SK-N-SH (cell line): ENCODE data around the gene C4A. TPM values are rescaled to one million over a fixed set of nuclear protein-coding genes. Genes with fewer than 3 reads are reported as not detected.
"Not testable (repeated sequence)": the region's sequence is repeated elsewhere in the genome, so short reads cannot be mapped to it uniquely, and the experiment has no call there.

Experiments
- CTCF ChIA-PET: fragments of 300-600, 350-600 bp; formaldehyde crosslinking; extraction: SDS; loops from one replicate; lab custom pipeline; 2021; lab: Yijun Ruan, JAX
- POLR2A ChIA-PET: fragments of 350-600 bp; sonication (Branson Sonifier 250); formaldehyde crosslinking; extraction: SDS; loops from one replicate; lab custom pipeline; 2020; ENCODE audit warnings: antibody characterized with exemption, inconsistent platforms; lab: Yijun Ruan, JAX
- DNase-seq: peaks from one replicate; pipeline ENCODE4 v3.0.0; 2012
- H2AFZ ChIP-seq: fragments of 200-600 bp; sonication (generic); 2 replicates; pipeline ENCODE4 v1.8.1; 2016; ENCODE audit warnings: antibody characterized with exemption, mild to moderate bottlenecking, low read depth
- H3F3A ChIP-seq: fragments of 200-600 bp; sonication (generic); replicated peaks from 2 replicates; pipeline ENCODE3; 2016; ENCODE audit warnings: antibody characterized with exemption, mild to moderate bottlenecking; ENCODE audit not compliant: insufficient read depth
- H3K27ac ChIP-seq, 2 experiments: fragments of 200-500 bp in 1 of 2; fragments of 200-600 bp in 1 of 2; sonication (Bioruptor generic) in 1 of 2; sonication (generic), shearing (Covaris generic) in 1 of 2; 2 replicates each; pipeline versions ENCODE4 v1.5.1 to v1.6.1; 2014 to 2016; ENCODE audit warnings: low read depth in 2 of 2, inconsistent platforms in 1 of 2, low read length in 1 of 2, mild to moderate bottlenecking in 1 of 2, mixed read lengths in 1 of 2
- H3K27me3 ChIP-seq: fragments of 200-600 bp; sonication (generic), shearing (Covaris generic); 2 replicates; pipeline ENCODE4 v1.6.1; 2016; ENCODE audit warnings: mixed run types; ENCODE audit not compliant: insufficient read depth
- H3K36me3 ChIP-seq, 2 experiments: fragments of 200-500 bp in 1 of 2; fragments of 200-600 bp in 1 of 2; sonication (Bioruptor generic) in 1 of 2; sonication (generic) in 1 of 2; replicated peaks in 1 of 2; 2 replicates each; pipeline versions ENCODE3 to v1.5.1; 2014 to 2016; ENCODE audit warnings: low read length in 1 of 2, mild to moderate bottlenecking in 1 of 2; ENCODE audit not compliant: insufficient read depth in 2 of 2, control insufficient read depth in 1 of 2
- H3K4me1 ChIP-seq, 2 experiments: fragments of 200-500 bp in 1 of 2; fragments of 200-600 bp in 1 of 2; sonication (Bioruptor generic) in 1 of 2; sonication (generic), shearing (Covaris generic) in 1 of 2; 2 replicates each; pipeline versions ENCODE4 v1.5.1 to v1.6.1; 2014 to 2016; ENCODE audit warnings: low read depth in 1 of 2, low read length in 1 of 2, mixed run types in 1 of 2; ENCODE audit not compliant: insufficient read depth in 2 of 2, control insufficient read depth in 1 of 2
- H3K4me2 ChIP-seq: fragments of 200-600 bp; sonication (generic), shearing (Covaris generic); 2 replicates; pipeline ENCODE4 v1.6.1; 2017; ENCODE audit warnings: mixed run types
- H3K4me3 ChIP-seq, 2 experiments: fragments of 200-500 bp in 1 of 2; fragments of 200-600 bp in 1 of 2; sonication (Bioruptor generic) in 1 of 2; sonication (generic), shearing (Covaris generic) in 1 of 2; 2 replicates each; pipeline versions ENCODE4 v1.5.1 to v1.8.1; 2014 to 2016; ENCODE audit warnings: low read depth in 2 of 2, inconsistent platforms in 1 of 2, low read length in 1 of 2, mild to moderate bottlenecking in 1 of 2, mixed read lengths in 1 of 2, moderate library complexity in 1 of 2
- H3K79me2 ChIP-seq: fragments of 200-600 bp; sonication (generic); 2 replicates; pipeline ENCODE4 v1.8.1; 2017; ENCODE audit warnings: mild to moderate bottlenecking; ENCODE audit not compliant: insufficient read depth
- H3K9ac ChIP-seq: fragments of 200-600 bp; sonication (generic); 2 replicates; pipeline ENCODE4 v1.6.1; 2017; ENCODE audit warnings: mixed run types
- H3K9me2 ChIP-seq: fragments of 200-600 bp; sonication (generic); 2 replicates; pipeline ENCODE4 v1.6.1; 2017; ENCODE audit warnings: mixed run types
- H3K9me3 ChIP-seq: fragments of 200-600 bp; sonication (generic); 2 replicates; pipeline ENCODE4 v1.6.1; 2017; ENCODE audit warnings: mixed run types, mild to moderate bottlenecking, moderate library complexity
- H4K20me1 ChIP-seq: fragments of 200-600 bp; sonication (generic); 2 replicates; pipeline ENCODE4 v1.6.1; 2017; ENCODE audit warnings: mild to moderate bottlenecking, mixed run types; ENCODE audit not compliant: insufficient read depth
- WGBS: methylation state at CpG from one replicate; pipeline ENCODE4 v1.1.6; 2017; ENCODE audit warnings: low lambda C conversion rate; 5-methylcytosine and 5-hydroxymethylcytosine counted together
- polyA plus RNA-seq, 3 experiments: library from polyadenylated mRNA; depleted of rRNA; stranded (reverse); fragments of >200 nt; gene quantifications; 2 replicates each; pipeline ENCODE4 v1.2.3, GENCODE V29; 2012

The C4A gene
- polyA plus RNA-seq, 1 of the 3 experiments (the other 2 are of a cell fraction), result 11.4 TPM

DNA sequence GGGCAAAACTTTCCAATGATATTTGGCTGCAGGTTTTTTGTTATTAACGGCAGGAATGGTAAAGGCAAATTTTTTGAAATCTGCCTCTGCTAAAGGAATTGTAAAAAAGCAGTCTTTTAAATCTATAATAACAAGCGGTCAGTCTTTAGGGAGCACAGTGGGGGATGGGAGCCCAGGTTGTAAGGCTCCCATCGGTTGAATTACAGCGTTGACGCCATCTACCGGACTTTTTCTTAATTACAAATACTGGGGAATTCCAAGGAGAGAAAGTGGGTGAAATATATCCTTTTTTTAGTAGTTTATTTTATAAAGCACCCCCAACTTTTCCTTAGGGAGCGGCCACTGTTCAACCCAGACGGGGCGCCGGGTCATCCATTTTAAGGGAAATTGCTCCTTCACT, 40.2 kb downstream of the C4A start:
- H3K9me2 ChIP-seq, H3K36me3 ChIP-seq, H3K27ac ChIP-seq, CTCF ChIA-PET, POLR2A ChIA-PET, H2AFZ ChIP-seq, H3K4me3 ChIP-seq, H3K79me2 ChIP-seq, DNase-seq, H3K9me3 ChIP-seq, H3K9ac ChIP-seq, H3F3A ChIP-seq, H3K4me1 ChIP-seq, H3K27me3 ChIP-seq, H4K20me1 ChIP-seq, H3K4me2 ChIP-seq: not testable (repeated sequence)
- no CpG with 5 or more reads among the region's 10 CpGs for WGBS

DNA sequence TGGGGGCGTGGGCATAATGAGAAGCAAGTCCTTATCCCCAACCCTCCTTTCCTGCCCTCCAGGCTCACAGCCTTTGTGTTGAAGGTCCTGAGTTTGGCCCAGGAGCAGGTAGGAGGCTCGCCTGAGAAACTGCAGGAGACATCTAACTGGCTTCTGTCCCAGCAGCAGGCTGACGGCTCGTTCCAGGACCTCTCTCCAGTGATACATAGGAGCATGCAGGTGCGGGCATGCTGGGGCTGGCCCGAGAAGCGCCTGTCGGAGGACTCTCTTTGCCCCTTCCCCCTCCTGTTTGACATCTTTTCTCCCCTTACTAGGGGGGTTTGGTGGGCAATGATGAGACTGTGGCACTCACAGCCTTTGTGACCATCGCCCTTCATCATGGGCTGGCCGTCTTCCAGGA, 46.8 kb downstream of the C4A start:
- not testable (repeated sequence) for H4K20me1 ChIP-seq, H3K4me2 ChIP-seq

DNA sequence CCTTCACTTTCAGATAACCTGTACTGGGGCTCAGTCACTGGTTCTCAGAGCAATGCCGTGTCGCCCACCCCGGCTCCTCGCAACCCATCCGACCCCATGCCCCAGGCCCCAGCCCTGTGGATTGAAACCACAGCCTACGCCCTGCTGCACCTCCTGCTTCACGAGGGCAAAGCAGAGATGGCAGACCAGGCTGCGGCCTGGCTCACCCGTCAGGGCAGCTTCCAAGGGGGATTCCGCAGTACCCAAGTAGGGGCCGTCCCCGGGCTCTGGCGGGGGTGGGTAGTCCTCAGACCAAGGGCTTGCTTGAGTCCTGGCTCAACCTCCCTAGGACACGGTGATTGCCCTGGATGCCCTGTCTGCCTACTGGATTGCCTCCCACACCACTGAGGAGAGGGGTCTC, 47.7 kb downstream of the C4A start:
- DNase-seq, H2AFZ ChIP-seq, H3K9me3 ChIP-seq, H4K20me1 ChIP-seq, H3K9ac ChIP-seq, CTCF ChIA-PET, H3F3A ChIP-seq, H3K79me2 ChIP-seq, H3K9me2 ChIP-seq, H3K27me3 ChIP-seq, H3K4me2 ChIP-seq, POLR2A ChIA-PET, H3K4me3 ChIP-seq, H3K4me1 ChIP-seq, H3K36me3 ChIP-seq, H3K27ac ChIP-seq: not testable (repeated sequence)
- WGBS, result 75% methylated on average over 6 of the region's 14 CpGs

More for the DNA sequence above, 46.8 kb downstream of the C4A start:
- POLR2A ChIA-PET, H3K27ac ChIP-seq, H3K4me3 ChIP-seq, CTCF ChIA-PET, DNase-seq, H3K9me2 ChIP-seq, H3K27me3 ChIP-seq, H3K9ac ChIP-seq, H3K79me2 ChIP-seq, H3K36me3 ChIP-seq, H3F3A ChIP-seq, H3K9me3 ChIP-seq, H2AFZ ChIP-seq, H3K4me1 ChIP-seq: not testable (repeated sequence)
- WGBS, result no CpG with 5 or more reads among the region's 10 CpGs

DNA sequence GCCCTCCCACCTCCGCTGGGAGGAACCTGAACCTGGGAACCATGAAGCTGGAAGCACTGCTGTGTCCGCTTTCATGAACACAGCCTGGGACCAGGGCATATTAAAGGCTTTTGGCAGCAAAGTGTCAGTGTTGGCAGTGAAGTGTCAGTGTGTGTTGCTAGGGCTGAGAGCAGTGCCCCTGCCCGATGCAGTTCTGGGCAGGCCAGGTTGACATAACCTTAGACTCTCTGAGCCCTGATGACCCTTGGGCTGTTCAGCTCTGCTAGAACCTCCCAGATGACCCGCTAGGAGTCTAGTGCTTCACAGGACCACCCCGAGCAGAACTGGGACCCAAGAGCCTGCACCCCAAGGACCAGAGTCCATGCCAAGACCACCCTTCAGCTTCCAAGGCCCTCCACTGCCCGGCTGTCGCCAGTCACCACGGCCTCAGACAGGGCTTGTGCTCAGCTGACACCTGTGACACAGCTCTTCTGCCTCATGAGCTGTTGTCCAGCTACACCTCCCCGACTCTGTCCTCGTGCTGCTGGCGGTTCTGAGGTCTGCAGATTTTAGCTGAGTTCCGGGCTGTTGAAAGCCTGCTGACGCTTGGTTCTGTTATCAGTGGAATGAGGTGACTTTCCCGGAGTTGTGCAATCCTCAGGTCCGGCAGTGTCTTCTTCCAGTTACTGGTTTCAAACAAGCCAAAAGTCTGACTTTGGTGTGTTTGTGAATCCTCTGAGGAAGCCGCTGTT, 53.6 kb downstream of the C4A start:
- H3K4me2 ChIP-seq, H3K27me3 ChIP-seq, H3K9ac ChIP-seq, H3F3A ChIP-seq, CTCF ChIA-PET, POLR2A ChIA-PET, H3K79me2 ChIP-seq, H3K27ac ChIP-seq, H3K4me3 ChIP-seq, H3K4me1 ChIP-seq, DNase-seq, H2AFZ ChIP-seq, H3K9me3 ChIP-seq, H3K36me3 ChIP-seq, H4K20me1 ChIP-seq, H3K9me2 ChIP-seq: not testable (repeated sequence)
- WGBS, result no CpG with 5 or more reads among the region's 16 CpGs

DNA sequence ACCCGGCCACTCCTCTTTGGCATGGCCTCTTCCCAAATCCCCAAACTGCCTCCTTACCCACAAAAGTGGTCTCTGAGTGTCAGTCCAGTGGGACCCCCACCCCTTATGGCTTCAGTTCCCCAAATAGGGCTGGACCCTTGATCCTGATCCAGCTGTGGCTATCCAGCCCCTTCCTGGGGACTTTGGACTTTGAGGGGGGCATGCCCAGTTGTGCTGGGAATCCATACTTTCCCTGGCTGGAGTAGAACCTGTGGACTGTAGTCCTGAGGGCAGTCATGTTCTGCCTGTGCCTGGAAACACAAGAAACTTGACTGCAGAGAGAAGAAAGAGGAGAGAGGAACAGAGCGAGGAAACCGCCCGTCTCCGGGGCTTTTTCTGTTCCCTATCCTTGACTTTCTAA, 55.3 kb downstream of the C4A start:
- H3K79me2 ChIP-seq, H2AFZ ChIP-seq, H3K27ac ChIP-seq, DNase-seq, H3K4me3 ChIP-seq, H3K36me3 ChIP-seq, H3K9me3 ChIP-seq, H3K4me2 ChIP-seq, H3F3A ChIP-seq, POLR2A ChIA-PET, H3K4me1 ChIP-seq, H3K9ac ChIP-seq, H4K20me1 ChIP-seq, H3K9me2 ChIP-seq, H3K27me3 ChIP-seq: not testable (repeated sequence)
- CTCF ChIA-PET, result interaction anchor here (1.4 kb wide), 1 partner anchor 10 kb away, joined by 4 read pairs; no protein-coding TSS in a partner anchor
- WGBS, result 93% methylated on average over 4 of the region's 5 CpGs

DNA sequence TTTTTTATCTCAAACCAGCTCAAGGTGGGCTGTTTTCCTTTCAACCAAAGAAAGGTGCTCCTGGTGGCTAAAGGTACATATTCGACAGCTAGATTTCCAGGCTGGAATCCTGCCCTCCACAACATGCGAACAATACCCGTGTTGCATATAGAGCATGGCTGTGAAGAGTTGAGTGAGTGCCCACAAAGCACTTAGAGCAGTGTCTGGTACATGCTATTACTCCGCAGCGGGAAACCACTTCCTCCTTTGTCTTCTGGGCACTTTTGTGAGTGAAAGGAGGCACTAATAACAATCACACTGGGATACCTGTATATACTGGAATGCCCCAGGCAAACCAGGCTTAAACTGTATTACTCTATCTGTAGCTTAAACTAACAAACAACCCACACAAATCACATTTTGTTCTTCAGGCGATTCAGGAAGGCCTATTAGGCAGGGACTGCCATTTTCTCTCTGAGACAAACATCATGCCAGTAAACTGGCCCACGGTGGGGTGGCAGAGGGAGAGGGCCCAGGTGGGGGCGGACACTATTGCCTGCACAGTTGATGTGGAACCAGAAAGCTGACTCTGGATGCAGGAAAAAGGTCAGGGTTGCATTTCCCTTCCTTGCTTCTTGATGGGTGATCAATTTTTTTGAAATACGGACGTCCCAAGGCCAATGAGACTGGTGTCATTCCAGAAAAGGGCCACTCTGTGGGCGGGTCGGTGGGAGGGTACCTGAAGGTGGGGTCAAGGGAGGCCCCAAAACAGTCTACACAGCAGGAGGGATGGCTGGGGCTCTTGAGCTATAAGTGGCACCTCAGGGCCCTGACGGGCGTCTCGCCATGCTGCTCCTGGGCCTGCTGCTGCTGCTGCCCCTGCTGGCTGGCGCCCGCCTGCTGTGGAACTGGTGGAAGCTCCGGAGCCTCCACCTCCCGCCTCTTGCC, 56.0 kb downstream of the C4A start, which contains the start of gene CYP21A2:
Gene CYP21A2, plus strand, starts transcription at position 818 of the 927 bp plus-strand sequence. Its CDS starts 8 bp downstream, at position 826.
- H3K4me2 ChIP-seq, H4K20me1 ChIP-seq, H3K27me3 ChIP-seq, H3K79me2 ChIP-seq, H3K9me2 ChIP-seq, H3K4me1 ChIP-seq, H3K27ac ChIP-seq, H3K36me3 ChIP-seq, POLR2A ChIA-PET, H3K4me3 ChIP-seq, DNase-seq, H3K9me3 ChIP-seq, H3K9ac ChIP-seq, H3F3A ChIP-seq, H2AFZ ChIP-seq: not testable (repeated sequence)
- CTCF ChIA-PET, result interaction anchor here (1.4 kb wide), 1 partner anchor 10 kb away, joined by 4 read pairs; no protein-coding TSS in a partner anchor
- WGBS, result 35% methylated on average over 6 of the region's 19 CpGs
